NCI-H2029 (cell line): ENCODE measurements around the gene CASKIN2.
A peak's percentile ranks its signal among the peaks of the same experiment; 100 is the strongest.
"Not testable (repeated sequence)": the region's sequence is repeated elsewhere in the genome, so short reads cannot be mapped to it uniquely, and the experiment has no call there.

ENCODE experiments used
- DNase-seq: peaks from one replicate; lab custom pipeline; 2025; lab: John Stamatoyannopoulos, UW

Gene CASKIN2

GRCh38 chr17:75546181-75546580, 30.8 kb upstream of the CASKIN2 start:
- DNase-seq, result no peak

GRCh38 chr17:75544250-75544649, 28.9 kb upstream of the CASKIN2 start:
- no peak for DNase-seq

- DNase-seq, result no peak
Measured at GRCh38 chr17:75542728-75543336, 27.5 kb upstream of the CASKIN2 start.

- no peak for DNase-seq
Measured at GRCh38 chr17:75542229-75542628, 26.9 kb upstream of the CASKIN2 start.

- no peak for DNase-seq
Measured at GRCh38 chr17:75540923-75541503, 25.7 kb upstream of the CASKIN2 start.

GRCh38 chr17:75539967-75540729, 24.8 kb upstream of the CASKIN2 start:
- DNase-seq, result no peak

- DNase-seq, result no peak
Measured at GRCh38 chr17:75536366-75536765, 21.0 kb upstream of the CASKIN2 start.

GRCh38 chr17:75535871-75536270, 20.5 kb upstream of the CASKIN2 start:
- no peak for DNase-seq

GRCh38 chr17:75535119-75535537, 19.8 kb upstream of the CASKIN2 start:
- no peak for DNase-seq

- DNase-seq, result no peak
Measured at GRCh38 chr17:75531721-75532072, 16.4 kb upstream of the CASKIN2 start.

GRCh38 chr17:75530837-75531720, 15.7 kb upstream of the CASKIN2 start:
- no peak for DNase-seq

GRCh38 chr17:75526555-75527270, 11.4 kb upstream of the CASKIN2 start:
- no peak for DNase-seq

GRCh38 chr17:75525806-75526554, 10.6 kb upstream of the CASKIN2 start:
- no peak for DNase-seq

- peak; percentile 79 for DNase-seq
Measured at GRCh38 chr17:75524970-75525805, 9.9 kb upstream of the CASKIN2 start, which contains the start of gene LLGL2. Gene LLGL2, plus strand, starts transcription at chr17:75525697. Its CDS starts 17,730 bp downstream, at chr17:75543427.

- no peak for DNase-seq
Measured at GRCh38 chr17:75524269-75524969, 9.1 kb upstream of the CASKIN2 start.

- DNase-seq, result no peak
Measured at GRCh38 chr17:75523647-75524046, 8.3 kb upstream of the CASKIN2 start.

- no peak for DNase-seq
Measured at GRCh38 chr17:75521951-75522727, 6.8 kb upstream of the CASKIN2 start.

- no peak for DNase-seq
Measured at GRCh38 chr17:75521290-75521689, 6.0 kb upstream of the CASKIN2 start.

- not testable (repeated sequence) for DNase-seq
Measured at GRCh38 chr17:75520413-75520812, 5.1 kb upstream of the CASKIN2 start.
